ENCODE data around the gene CADM2.

CADM2 gene

DNA sequence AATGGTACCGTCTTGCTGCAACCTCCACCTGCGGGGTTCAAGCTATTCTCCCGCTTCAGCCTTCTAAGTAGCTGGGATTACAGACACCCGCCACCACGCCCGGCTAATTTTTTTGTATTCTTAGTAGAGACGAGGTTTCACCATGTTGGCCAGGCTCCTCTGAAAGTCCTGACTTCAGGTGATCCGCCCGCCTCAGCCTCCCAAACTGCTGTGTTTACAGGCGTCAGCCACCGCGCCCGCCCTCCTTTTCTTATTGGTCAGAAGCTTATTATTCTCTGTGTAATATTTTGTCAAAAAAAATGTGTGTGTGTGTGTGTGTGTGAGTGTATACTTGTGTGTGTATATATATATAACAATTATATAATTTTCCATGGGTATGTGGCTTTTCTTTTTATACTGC, 425.6 kb downstream of the CADM2 start:
- Histone ChIP-seq H3K27me3 (ENCODE audit: control insufficient read depth in 1 of 2, insufficient read depth in 2 of 2, low read length in 2 of 2) (no peaks in the 10 kb centered on the region), H3K9me3 (ENCODE audit: control insufficient read depth in 1 of 2, low read length in 2 of 2) (peaks cover 0 to 3% of the 10 kb centered on the region in 2 donors), H3K4me1 (ENCODE audit: control insufficient read depth in 1 of 2, insufficient read depth in 2 of 2, low read length in 2 of 2) (no peaks in the 10 kb centered on the region), H3K27ac (ENCODE audit: low read depth, low read length) (no peak overlapping the region), H3K36me3 (ENCODE audit: control insufficient read depth in 1 of 2, insufficient read depth in 2 of 2, low read length in 2 of 2) (no peaks in the 10 kb centered on the region), H3K4me3 (ENCODE audit: low read depth in 1 of 2, low read length in 2 of 2) (no peak overlapping the region), H3K9ac (ENCODE audit: low read depth in 1 of 2, low read length in 2 of 2) (no peak overlapping the region)

DNA sequence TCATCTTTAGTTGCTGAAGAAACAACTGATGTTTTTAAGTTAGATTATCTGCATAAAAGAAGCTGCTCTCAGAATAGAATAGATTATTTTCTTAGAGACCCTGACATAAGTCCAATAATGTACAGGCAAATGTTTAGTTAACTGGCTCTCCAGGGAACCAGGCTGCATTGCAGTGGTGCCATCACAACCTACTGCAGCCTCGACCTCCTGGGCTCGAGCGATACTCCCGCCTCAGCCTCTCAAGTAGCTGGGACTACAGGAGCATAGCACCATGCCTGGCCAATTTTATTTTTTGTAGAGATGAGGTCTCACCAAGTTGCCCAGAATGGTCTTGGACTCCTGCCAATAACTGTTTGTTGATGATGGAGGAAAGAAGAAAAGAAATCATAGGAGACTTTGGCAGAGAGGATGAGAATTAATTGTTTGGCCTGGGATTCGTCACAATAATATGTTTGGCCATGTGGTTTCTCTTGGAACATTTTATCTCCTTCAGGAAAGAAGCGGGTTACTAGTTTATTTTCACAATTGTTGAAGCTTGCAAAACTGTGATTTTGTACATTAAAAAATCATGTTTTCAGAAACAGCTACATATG, 429.2 kb downstream of the CADM2 start:
- H3K27me3 ChIP-seq (ENCODE audit: control insufficient read depth in 1 of 2, insufficient read depth in 2 of 2, low read length in 2 of 2): no peaks in the 10 kb centered on the region
- H3K9me3 ChIP-seq (ENCODE audit: control insufficient read depth in 1 of 2, low read length in 2 of 2): peaks cover 0 to 3% of the 10 kb centered on the region in 2 donors
- H3K36me3 ChIP-seq (ENCODE audit: control insufficient read depth in 1 of 2, insufficient read depth in 2 of 2, low read length in 2 of 2): no peaks in the 10 kb centered on the region
- no peak overlapping the region for H3K4me3 ChIP-seq (ENCODE audit: low read depth in 1 of 2, low read length in 2 of 2)
- no peaks in the 10 kb centered on the region for H3K4me1 ChIP-seq (ENCODE audit: control insufficient read depth in 1 of 2, insufficient read depth in 2 of 2, low read length in 2 of 2)
- H3K27ac ChIP-seq (ENCODE audit: low read depth, low read length): no peak overlapping the region
- H3K9ac ChIP-seq (ENCODE audit: low read depth in 1 of 2, low read length in 2 of 2): no peak overlapping the region

DNA sequence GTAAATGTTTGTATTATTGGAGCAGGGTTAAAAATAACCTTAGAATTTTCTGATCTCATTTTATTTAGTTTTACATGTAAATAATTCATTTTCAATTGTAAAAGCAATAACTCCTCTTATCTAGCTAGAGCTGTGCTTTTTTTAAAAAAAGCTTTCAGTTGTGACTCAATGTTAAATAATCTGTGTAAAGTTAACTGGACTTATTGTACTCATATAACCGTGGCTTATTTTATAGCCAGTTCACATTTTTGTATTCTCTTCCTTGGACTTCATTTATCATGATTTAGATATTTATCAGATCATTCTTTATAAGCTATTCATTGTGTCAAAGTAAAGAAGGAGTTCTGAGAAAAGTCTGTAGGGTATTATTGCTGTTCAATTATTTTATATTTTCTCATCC, 435.6 kb downstream of the CADM2 start:
- H3K27ac ChIP-seq (ENCODE audit: low read depth, low read length): no peak overlapping the region
- no peaks in the 10 kb centered on the region for H3K27me3 ChIP-seq (ENCODE audit: control insufficient read depth in 1 of 2, insufficient read depth in 2 of 2, low read length in 2 of 2)
- H3K36me3 ChIP-seq (ENCODE audit: control insufficient read depth in 1 of 2, insufficient read depth in 2 of 2, low read length in 2 of 2): no peaks in the 10 kb centered on the region
- H3K9me3 ChIP-seq (ENCODE audit: control insufficient read depth in 1 of 2, low read length in 2 of 2): no peaks in the 10 kb centered on the region
- H3K4me1 ChIP-seq (ENCODE audit: control insufficient read depth in 1 of 2, insufficient read depth in 2 of 2, low read length in 2 of 2): no peaks in the 10 kb centered on the region
- H3K9ac ChIP-seq (ENCODE audit: low read depth in 1 of 2, low read length in 2 of 2): no peak overlapping the region
- no peak overlapping the region for H3K4me3 ChIP-seq (ENCODE audit: low read depth in 1 of 2, low read length in 2 of 2)

DNA sequence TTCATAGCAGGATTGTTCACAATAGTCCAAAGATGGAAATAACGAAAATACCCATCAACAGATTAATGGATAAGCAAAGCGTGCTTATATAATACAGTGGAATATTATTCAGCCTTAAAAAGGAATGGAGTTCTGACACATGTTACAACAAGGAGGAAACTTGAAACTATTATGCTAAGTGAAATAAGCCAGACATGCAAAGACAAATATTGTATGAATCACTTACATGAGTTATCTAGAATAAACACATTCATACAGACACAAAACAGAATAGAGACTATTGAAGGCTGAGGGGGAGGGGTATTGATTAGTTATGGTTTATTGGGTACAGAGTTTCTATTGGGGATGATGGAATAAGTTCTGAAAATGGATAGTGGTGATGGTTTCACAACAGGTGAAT, 438.6 kb downstream of the CADM2 start:
- Histone ChIP-seq H3K27ac (ENCODE audit: low read depth, low read length) (no peak overlapping the region), H3K9me3 (ENCODE audit: control insufficient read depth in 1 of 2, low read length in 2 of 2) (no peaks in the 10 kb centered on the region), H3K36me3 (ENCODE audit: control insufficient read depth in 1 of 2, insufficient read depth in 2 of 2, low read length in 2 of 2) (no peaks in the 10 kb centered on the region), H3K4me1 (ENCODE audit: control insufficient read depth in 1 of 2, insufficient read depth in 2 of 2, low read length in 2 of 2) (no peaks in the 10 kb centered on the region), H3K27me3 (ENCODE audit: control insufficient read depth in 1 of 2, insufficient read depth in 2 of 2, low read length in 2 of 2) (no peaks in the 10 kb centered on the region), H3K4me3 (ENCODE audit: low read depth in 1 of 2, low read length in 2 of 2) (no peak overlapping the region), H3K9ac (ENCODE audit: low read depth in 1 of 2, low read length in 2 of 2) (no peak overlapping the region)

GRCh38 chr3:85426121-85426520, 467.3 kb downstream of the CADM2 start:
- Histone ChIP-seq H3K36me3 (ENCODE audit: control insufficient read depth in 1 of 2, insufficient read depth in 2 of 2, low read length in 2 of 2) (no peaks in the 10 kb centered on the region), H3K4me3 (ENCODE audit: low read depth in 1 of 2, low read length in 2 of 2) (no peak overlapping the region), H3K4me1 (ENCODE audit: control insufficient read depth in 1 of 2, insufficient read depth in 2 of 2, low read length in 2 of 2) (no peaks in the 10 kb centered on the region), H3K9ac (ENCODE audit: low read depth in 1 of 2, low read length in 2 of 2) (no peak overlapping the region), H3K9me3 (ENCODE audit: control insufficient read depth in 1 of 2, low read length in 2 of 2) (peaks cover 8 to 13% of the 10 kb centered on the region in 2 donors), H3K27ac (ENCODE audit: low read depth, low read length) (no peak overlapping the region), H3K27me3 (ENCODE audit: control insufficient read depth in 1 of 2, insufficient read depth in 2 of 2, low read length in 2 of 2) (no peaks in the 10 kb centered on the region)

DNA sequence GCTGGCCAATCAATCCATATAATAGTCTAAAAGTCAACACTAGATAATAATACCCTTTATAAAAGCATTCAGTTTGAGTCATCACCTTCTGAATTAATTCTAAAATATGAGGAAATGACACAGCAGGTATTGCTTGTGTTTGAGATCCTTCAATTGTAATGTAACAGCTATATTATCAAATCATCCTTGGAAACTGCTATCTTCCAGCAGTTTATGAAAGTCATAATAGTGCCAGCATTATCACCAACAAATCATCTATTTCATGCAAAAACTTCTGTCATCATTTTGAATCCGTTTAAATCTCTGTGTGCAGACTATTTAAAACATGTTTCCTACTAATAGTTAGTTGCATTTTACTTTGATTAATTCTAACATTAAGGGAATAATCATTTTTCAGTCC, 468.7 kb downstream of the CADM2 start:
- H3K4me3 ChIP-seq (ENCODE audit: low read depth in 1 of 2, low read length in 2 of 2): no peak overlapping the region
- no peaks in the 10 kb centered on the region for H3K4me1 ChIP-seq (ENCODE audit: control insufficient read depth in 1 of 2, insufficient read depth in 2 of 2, low read length in 2 of 2)
- no peak overlapping the region for H3K9ac ChIP-seq (ENCODE audit: low read depth in 1 of 2, low read length in 2 of 2)
- H3K27me3 ChIP-seq (ENCODE audit: control insufficient read depth in 1 of 2, insufficient read depth in 2 of 2, low read length in 2 of 2): no peaks in the 10 kb centered on the region
- H3K27ac ChIP-seq (ENCODE audit: low read depth, low read length): no peak overlapping the region
- peaks cover 8 to 14% of the 10 kb centered on the region in 2 donors for H3K9me3 ChIP-seq (ENCODE audit: control insufficient read depth in 1 of 2, low read length in 2 of 2)
- H3K36me3 ChIP-seq (ENCODE audit: control insufficient read depth in 1 of 2, insufficient read depth in 2 of 2, low read length in 2 of 2): no peaks in the 10 kb centered on the region

GRCh38 chr3:85432081-85432480, 473.3 kb downstream of the CADM2 start:
- Histone ChIP-seq H3K36me3 (ENCODE audit: control insufficient read depth in 1 of 2, insufficient read depth in 2 of 2, low read length in 2 of 2) (no peaks in the 10 kb centered on the region), H3K9me3 (ENCODE audit: control insufficient read depth in 1 of 2, low read length in 2 of 2) (peaks cover 3 to 5% of the 10 kb centered on the region in 2 donors), H3K4me3 (ENCODE audit: low read depth in 1 of 2, low read length in 2 of 2) (no peak overlapping the region), H3K9ac (ENCODE audit: low read depth in 1 of 2, low read length in 2 of 2) (no peak overlapping the region), H3K27me3 (ENCODE audit: control insufficient read depth in 1 of 2, insufficient read depth in 2 of 2, low read length in 2 of 2) (no peaks in the 10 kb centered on the region), H3K4me1 (ENCODE audit: control insufficient read depth in 1 of 2, insufficient read depth in 2 of 2, low read length in 2 of 2) (no peaks in the 10 kb centered on the region), H3K27ac (ENCODE audit: low read depth, low read length) (no peak overlapping the region)

DNA sequence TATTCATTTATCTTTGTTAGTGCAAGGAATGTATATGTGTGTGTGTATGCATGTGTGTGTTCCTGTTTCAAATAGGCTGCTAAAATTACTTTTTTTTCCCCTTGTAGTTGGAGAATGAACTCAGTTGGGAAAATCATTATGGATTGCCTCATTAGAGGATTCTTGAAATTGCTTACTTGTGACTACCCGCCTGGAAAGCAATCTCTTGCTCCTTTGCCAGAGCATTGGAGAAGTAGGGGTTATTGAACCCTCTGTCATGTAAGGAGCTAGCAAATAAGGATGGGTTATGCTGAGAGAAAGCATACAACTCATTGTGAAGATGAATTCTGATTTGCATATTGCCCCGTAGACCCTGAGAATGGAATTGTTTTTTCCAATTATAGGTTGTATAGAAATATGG, 474.5 kb downstream of the CADM2 start:
- Histone ChIP-seq H3K4me3 (ENCODE audit: low read depth in 1 of 2, low read length in 2 of 2) (no peak overlapping the region), H3K27me3 (ENCODE audit: control insufficient read depth in 1 of 2, insufficient read depth in 2 of 2, low read length in 2 of 2) (no peaks in the 10 kb centered on the region), H3K36me3 (ENCODE audit: control insufficient read depth in 1 of 2, insufficient read depth in 2 of 2, low read length in 2 of 2) (no peaks in the 10 kb centered on the region), H3K9me3 (ENCODE audit: control insufficient read depth in 1 of 2, low read length in 2 of 2) (peaks cover 0 to 5% of the 10 kb centered on the region in 2 donors), H3K27ac (ENCODE audit: low read depth, low read length) (no peak overlapping the region), H3K4me1 (ENCODE audit: control insufficient read depth in 1 of 2, insufficient read depth in 2 of 2, low read length in 2 of 2) (no peaks in the 10 kb centered on the region), H3K9ac (ENCODE audit: low read depth in 1 of 2, low read length in 2 of 2) (no peak overlapping the region)

- Histone ChIP-seq H3K9me3 (ENCODE audit: control insufficient read depth in 1 of 2, low read length in 2 of 2) (peaks cover 0 to 9% of the 10 kb centered on the region in 2 donors), H3K27ac (ENCODE audit: low read depth, low read length) (no peak overlapping the region), H3K9ac (ENCODE audit: low read depth in 1 of 2, low read length in 2 of 2) (no peak overlapping the region), H3K27me3 (ENCODE audit: control insufficient read depth in 1 of 2, insufficient read depth in 2 of 2, low read length in 2 of 2) (no peaks in the 10 kb centered on the region), H3K36me3 (ENCODE audit: control insufficient read depth in 1 of 2, insufficient read depth in 2 of 2, low read length in 2 of 2) (no peaks in the 10 kb centered on the region), H3K4me1 (ENCODE audit: control insufficient read depth in 1 of 2, insufficient read depth in 2 of 2, low read length in 2 of 2) (no peaks in the 10 kb centered on the region), H3K4me3 (ENCODE audit: low read depth in 1 of 2, low read length in 2 of 2) (no peak overlapping the region)
These were observed 496.9 kb downstream of the CADM2 start for GRCh38 chr3:85455561-85456200.

GRCh38 chr3:85474241-85474640, 515.5 kb downstream of the CADM2 start:
- H3K4me1 ChIP-seq (ENCODE audit: control insufficient read depth in 1 of 2, insufficient read depth in 2 of 2, low read length in 2 of 2): no peaks in the 10 kb centered on the region
- H3K27me3 ChIP-seq (ENCODE audit: control insufficient read depth in 1 of 2, insufficient read depth in 2 of 2, low read length in 2 of 2): no peaks in the 10 kb centered on the region
- no peak overlapping the region for H3K4me3 ChIP-seq (ENCODE audit: low read depth in 1 of 2, low read length in 2 of 2)
- no peak overlapping the region for H3K9ac ChIP-seq (ENCODE audit: low read depth in 1 of 2, low read length in 2 of 2)
- H3K9me3 ChIP-seq (ENCODE audit: control insufficient read depth in 1 of 2, low read length in 2 of 2): peaks cover 0 to 1% of the 10 kb centered on the region in 2 donors
- H3K27ac ChIP-seq (ENCODE audit: low read depth, low read length): no peak overlapping the region
- H3K36me3 ChIP-seq (ENCODE audit: control insufficient read depth in 1 of 2, insufficient read depth in 2 of 2, low read length in 2 of 2): no peaks in the 10 kb centered on the region
